HT1080 (cell line): Measurements from ENCODE around the gene MTARC2. TPM values are rescaled to one million over a fixed set of nuclear protein-coding genes. Genes with fewer than 3 reads are reported as not detected.
A peak's percentile ranks its signal among the peaks of the same experiment; 100 is the strongest.
"Not testable (repeated sequence)": the region's sequence is repeated elsewhere in the genome, so short reads cannot be mapped to it uniquely, and the experiment has no call there.

Experiments used
- DNase-seq: peaks from one replicate; pipeline ENCODE4 v3.0.0-alpha.2; 2015; ENCODE audit warnings: low read depth
- polyA plus RNA-seq, 2 experiments: library from polyadenylated mRNA; depleted of rRNA; stranded (reverse); fragments of >200 nt; gene quantifications; 2 replicates each; pipeline ENCODE4 v1.2.3, GENCODE V29; 2015
- total RNA-seq: library from RNA; depleted of rRNA; stranded (reverse); fragments of >200 nt; shearing (Covaris generic); gene quantifications from 2 replicates; pipeline ENCODE4 v1.2.3, GENCODE V29; 2014; rRNA removed

Gene MTARC2
- 1.5 and 2.7 TPM in 2 replicates for total RNA-seq
- polyA plus RNA-seq (2015; cell fraction: cytosol; rRNA removed), result 5.6 and 5.7 TPM in 2 replicates
- polyA plus RNA-seq (2015; cell fraction: nucleus; rRNA removed), result 12.0 and 13.1 TPM in 2 replicates

- DNase-seq, result peak; percentile 79
Measured at GRCh38 chr1:220748089-220748934, at the start of gene MTARC2. Gene MTARC2 (plus strand): TSS chr1:220748322. CDS start chr1:220748532, 210 bp downstream.

- no peak for DNase-seq
Measured at GRCh38 chr1:220698607-220699016, 49.5 kb upstream of the MTARC2 start.

DNA sequence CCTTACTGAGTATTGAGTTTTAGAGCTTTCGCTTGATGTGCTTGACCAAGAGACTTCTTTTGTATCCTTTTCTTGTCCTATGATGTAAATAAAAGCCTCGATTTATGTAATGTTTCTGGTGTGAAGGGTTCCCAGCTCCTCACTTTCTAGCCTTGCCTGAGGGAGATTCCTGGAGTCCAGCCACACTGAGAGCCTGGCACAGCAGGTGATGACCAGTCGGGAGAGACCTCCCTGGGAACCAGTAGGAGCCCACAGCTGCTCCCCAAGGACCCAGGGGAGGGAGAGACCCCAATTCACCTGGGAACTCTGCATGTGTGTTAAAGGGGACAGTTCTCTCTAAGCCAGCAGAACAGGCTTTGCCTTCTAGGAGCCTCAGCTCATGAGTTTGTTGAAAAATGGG is 49.1 kb upstream of the MTARC2 start:
- DNase-seq, result no peak

- DNase-seq, result no peak
Measured at GRCh38 chr1:220700556-220701179, 47.5 kb upstream of the MTARC2 start.

- DNase-seq, result no peak
Measured at GRCh38 chr1:220701974-220702373, 46.1 kb upstream of the MTARC2 start.

GRCh38 chr1:220702733-220703270 is 45.3 kb upstream of the MTARC2 start:
- DNase-seq, result no peak

DNA sequence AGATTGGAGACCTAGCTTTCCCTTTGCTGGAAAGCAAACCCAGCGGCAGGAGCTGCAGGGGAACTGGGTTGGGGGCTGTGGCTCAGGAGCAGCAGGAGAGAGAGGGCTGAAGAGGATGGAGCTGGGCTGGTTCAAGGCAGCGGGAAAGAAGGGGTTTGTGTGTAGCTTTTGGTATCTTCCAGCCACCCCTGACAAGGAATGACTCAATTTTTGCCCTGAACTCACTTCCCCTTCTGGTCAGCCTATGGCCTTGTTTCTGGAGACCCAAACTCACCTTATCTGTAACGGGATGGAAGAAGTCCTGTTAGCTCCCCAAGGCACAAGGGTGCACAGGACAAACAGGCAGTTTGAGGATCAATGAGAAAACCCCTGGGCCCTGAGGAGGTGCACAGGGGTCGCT is 44.8 kb upstream of the MTARC2 start:
- DNase-seq, result no peak

DNA sequence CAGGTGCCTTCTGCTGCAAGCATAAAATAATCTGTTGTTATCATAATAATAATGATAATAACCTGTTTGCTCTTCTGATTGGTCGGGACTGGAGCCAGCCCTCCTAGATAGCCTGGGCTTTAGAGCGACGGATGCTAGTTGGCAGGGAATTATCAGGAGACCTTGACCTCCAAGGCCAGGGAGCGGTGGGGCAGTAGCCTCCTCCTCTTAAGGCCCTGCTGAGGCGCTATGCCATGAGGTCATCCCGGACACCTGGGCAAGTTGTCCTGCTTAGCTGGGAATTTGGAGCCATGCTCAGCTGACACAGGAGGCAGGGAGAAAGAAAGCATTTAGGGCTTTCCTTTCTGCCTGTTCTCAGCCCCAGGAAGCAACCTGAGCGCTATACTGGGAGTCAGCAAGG is 42.3 kb upstream of the MTARC2 start:
- DNase-seq, result no peak

- no peak for DNase-seq
Measured at GRCh38 chr1:220706480-220706879, 41.6 kb upstream of the MTARC2 start.

GRCh38 chr1:220707160-220707559 is 41.0 kb upstream of the MTARC2 start:
- no peak for DNase-seq

DNA sequence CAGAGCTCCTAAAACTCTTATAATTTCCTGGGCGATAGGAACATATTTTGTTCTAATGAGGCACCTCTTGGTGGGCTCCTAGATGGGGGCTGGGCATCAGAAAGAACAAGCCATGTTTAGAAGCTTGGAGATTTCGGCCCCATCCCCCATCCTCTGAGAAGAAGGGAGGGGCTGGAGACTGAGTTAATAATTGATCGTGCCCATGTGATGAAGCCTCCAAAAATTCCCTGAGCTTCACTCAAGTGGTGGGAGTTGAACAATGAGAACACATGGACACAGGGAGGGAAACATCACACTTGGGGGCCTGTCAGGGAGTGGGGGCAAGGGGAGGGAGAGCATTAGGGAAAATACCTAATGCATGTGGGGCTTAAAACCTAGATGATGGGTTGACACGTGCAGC is 39.9 kb upstream of the MTARC2 start:
- DNase-seq, result no peak

GRCh38 chr1:220708936-220709801 is 39.0 kb upstream of the MTARC2 start:
- no peak for DNase-seq

DNA sequence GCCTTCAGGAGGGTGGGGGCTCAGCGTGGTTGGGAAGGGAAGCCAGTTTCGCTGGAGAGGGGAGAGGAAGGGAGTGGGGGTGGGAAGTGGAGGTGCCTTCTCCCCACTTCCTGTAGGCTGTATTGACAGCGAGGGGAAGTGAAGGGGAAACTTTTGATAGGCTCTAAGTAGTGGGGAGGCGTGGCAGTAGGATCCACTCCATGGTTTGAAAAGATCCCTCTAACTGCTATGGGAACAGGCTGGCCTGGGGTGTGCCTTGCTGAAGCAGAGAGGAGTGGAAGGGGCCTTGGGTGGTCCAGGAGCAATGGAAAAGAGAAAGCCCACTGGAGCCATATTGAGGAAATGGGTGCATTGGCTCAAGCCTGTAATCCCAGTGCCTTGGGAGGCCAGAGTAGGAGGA is 37.8 kb upstream of the MTARC2 start:
- DNase-seq, result no peak

DNA sequence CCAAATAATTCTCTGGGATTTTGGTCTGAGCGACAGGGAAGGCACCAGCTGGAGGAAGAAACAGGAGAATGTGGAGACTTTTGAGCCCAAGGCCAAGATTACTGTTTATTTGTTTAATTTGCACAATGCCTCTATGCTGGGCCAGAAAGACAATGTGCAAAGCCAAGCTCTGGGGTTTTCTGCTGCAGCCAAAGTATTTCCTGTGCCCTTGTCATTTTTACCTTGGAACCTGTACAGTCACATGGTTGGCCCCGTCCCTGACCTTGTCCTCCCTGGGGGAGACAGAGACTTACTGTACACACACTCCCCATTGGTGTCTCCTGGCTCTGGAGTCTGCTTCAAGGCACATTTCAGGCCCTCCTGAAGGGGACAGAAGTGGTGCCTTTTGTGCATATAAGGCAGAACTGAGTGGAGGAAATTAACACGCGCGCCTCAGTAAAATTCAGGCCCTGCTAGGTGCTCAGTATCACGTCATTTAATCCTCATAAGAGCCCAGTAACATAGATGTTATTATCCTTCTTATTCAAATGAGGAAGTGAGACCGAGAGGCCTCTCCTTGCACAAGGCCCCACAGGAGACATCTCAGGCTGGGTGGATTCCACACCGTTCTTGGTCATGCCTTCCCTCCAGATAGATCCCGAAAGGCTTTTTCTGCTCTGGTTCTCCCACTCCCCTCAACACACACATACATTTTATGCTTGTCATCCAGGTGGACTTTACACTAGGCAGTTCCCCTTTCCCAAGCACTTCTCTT is 36.9 kb upstream of the MTARC2 start:
- no peak for DNase-seq

DNA sequence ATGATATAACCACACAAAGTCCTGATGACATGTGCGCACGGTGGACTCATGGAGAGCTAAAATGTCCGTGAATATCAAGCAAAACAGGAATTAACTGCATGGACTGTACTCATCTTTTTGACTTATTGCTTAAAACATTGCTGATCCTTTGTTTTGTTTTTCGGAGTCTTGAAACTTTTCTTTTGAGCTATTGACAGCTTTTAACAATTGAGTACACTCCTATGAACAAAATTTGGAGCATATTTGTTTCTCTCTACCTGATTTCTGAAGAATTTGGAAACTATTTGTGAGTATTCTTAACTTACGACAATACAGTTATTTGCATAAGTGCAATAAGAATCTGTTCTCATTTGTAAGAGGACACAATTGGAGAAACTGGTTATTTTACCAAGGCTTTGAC is 32.1 kb upstream of the MTARC2 start:
- not testable (repeated sequence) for DNase-seq

- DNase-seq, result no peak
Measured at GRCh38 chr1:220717800-220718640, 30.1 kb upstream of the MTARC2 start.

DNA sequence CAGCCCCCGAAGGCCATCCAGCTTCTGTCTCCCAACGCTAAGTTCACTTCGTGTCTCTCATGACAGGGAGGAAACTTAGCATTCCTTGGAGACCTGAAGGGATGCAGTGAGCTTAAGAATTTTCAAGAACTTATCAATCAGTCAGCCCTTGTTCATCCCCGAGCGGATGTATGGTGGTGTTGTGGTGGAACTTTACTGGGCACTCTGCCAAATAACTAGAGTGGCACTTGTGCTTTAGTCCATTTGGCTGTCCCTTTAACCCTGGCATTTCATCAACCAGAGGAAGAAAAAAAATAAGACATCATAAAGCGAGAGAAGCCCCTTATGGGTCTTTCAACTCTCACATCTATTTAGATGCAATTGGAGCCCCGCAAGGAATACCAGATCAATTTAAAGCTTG is 26.9 kb upstream of the MTARC2 start:
- not testable (repeated sequence) for DNase-seq

- DNase-seq, result no peak
Measured at GRCh38 chr1:220726634-220727033, 21.5 kb upstream of the MTARC2 start.

DNA sequence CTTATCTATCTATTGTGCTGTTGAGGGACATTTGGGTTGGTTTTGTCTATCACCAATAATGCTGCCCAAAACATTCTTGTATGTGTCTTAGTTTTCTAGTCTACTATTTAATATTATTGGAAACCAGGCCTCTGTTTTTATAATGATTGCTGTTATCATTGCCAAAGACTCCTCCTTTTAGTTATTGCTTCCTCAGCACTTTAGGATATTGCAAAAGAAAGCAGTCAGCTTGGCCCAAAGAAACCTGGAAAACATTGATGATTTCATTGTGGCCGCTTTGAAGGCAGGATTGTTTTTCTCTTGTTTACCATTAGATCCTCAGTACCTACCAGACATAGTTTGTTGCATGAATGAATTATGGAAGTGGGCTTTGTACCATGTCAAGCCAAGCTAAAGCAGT is 20.6 kb upstream of the MTARC2 start:
- no peak for DNase-seq

GRCh38 chr1:220730486-220730885 is 17.6 kb upstream of the MTARC2 start:
- no peak for DNase-seq
